HCT116 (cell line): ENCODE measurements around the gene NF1. TPM values are rescaled to one million over a fixed set of nuclear protein-coding genes. Genes with fewer than 3 reads are reported as not detected.

Experiments used
- ATAC-seq: fragments of 200-7000 bp; cut with Tn5 transposase; 2 replicates; pipeline ENCODE4 v1.9.1; 2020; ENCODE audit warnings: mild to moderate bottlenecking, moderate library complexity
- BruUV-seq: library from RNA; stranded (reverse); fragments of 400-500 nt; replicated peaks from 2 replicates; lab custom pipeline; 2021; lab: Mats Ljungman, UMichigan
- CTCF ChIA-PET: fragments of 300-600 bp; sonication (Branson Sonifier 250); formaldehyde crosslinking; loops from one replicate; lab custom pipeline; 2021; ENCODE audit warnings: antibody characterized with exemption; lab: Charles Lee
- POLR2A ChIA-PET: fragments of 300-600, 350-600 bp; sonication (Branson Sonifier 250); formaldehyde crosslinking; loops from one replicate; lab custom pipeline; 2021; ENCODE audit warnings: antibody characterized with exemption; lab: Charles Lee
- RAD21 ChIA-PET, 2 experiments: fragments of 300-600 bp; sonication (Branson Sonifier 250); formaldehyde crosslinking; loops; one replicate each; lab custom pipeline; 2023; ENCODE audit warnings: low total read pairs in 2 of 2; ENCODE audit not compliant: uncharacterized antibody in 2 of 2, unreplicated experiment in 2 of 2, low non-redundant PET in 1 of 2; lab: Charles Lee
- DNase-seq: peaks from one replicate; pipeline ENCODE4 v3.0.0-alpha.2; 2010; ENCODE audit warnings: low read depth, low spot score
- H2AFZ ChIP-seq: fragments of 200-600 bp; shearing (Covaris generic), sonication (generic); 2 replicates; pipeline ENCODE4 v1.6.1; 2017; ENCODE audit warnings: low read depth, mixed run types, mixed read lengths, antibody characterized with exemption, low read length; ENCODE audit not compliant: poor library complexity, severe bottlenecking
- H3K27ac ChIP-seq: 2 replicates; pipeline ENCODE4 v1.5.1; 2012; ENCODE audit warnings: low read depth, low read length
- H3K27me3 ChIP-seq: fragments of 200-600 bp; sonication (generic); 2 replicates; pipeline ENCODE4 v1.6.1; 2016; ENCODE audit warnings: mixed run types, low read length, mixed read lengths; ENCODE audit not compliant: insufficient read depth
- H3K36me3 ChIP-seq, 2 experiments: fragments of 200-500 bp in 1 of 2; fragments of 200-600 bp in 1 of 2; sonication (Bioruptor generic) in 1 of 2; sonication (generic) in 1 of 2; 2 replicates each; pipeline versions ENCODE4 v1.5.1 to v1.6.1; 2014 to 2016; ENCODE audit warnings: low read length in 2 of 2, inconsistent platforms in 1 of 2, mixed read lengths in 1 of 2, mixed run types in 1 of 2; ENCODE audit not compliant: insufficient read depth in 2 of 2, control insufficient read depth in 1 of 2
- H3K4me1 ChIP-seq, 2 experiments: fragments of 200-600 bp in 1 of 2; sonication (generic) in 1 of 2; 2 replicates each; pipeline versions ENCODE4 v1.5.1 to v1.6.1; 2012 to 2017; ENCODE audit warnings: low read length in 2 of 2, inconsistent platforms in 1 of 2, mild to moderate bottlenecking in 1 of 2, mixed read lengths in 1 of 2, mixed run types in 1 of 2, moderate library complexity in 1 of 2; ENCODE audit not compliant: insufficient read depth in 2 of 2, control insufficient read depth in 1 of 2
- H3K4me2 ChIP-seq: fragments of 200-600 bp; sonication (generic); 2 replicates; pipeline ENCODE4 v1.6.1; 2017; ENCODE audit warnings: mixed run types, low read length, mixed read lengths
- H3K4me3 ChIP-seq, 2 experiments: fragments of 200-600 bp in 1 of 2; sonication (generic) in 1 of 2; replicated peaks in 1 of 2; 2 replicates each; pipeline ENCODE4 v1.5.1; 2011 to 2016; ENCODE audit warnings: low read length in 2 of 2, control low read depth in 1 of 2, low read depth in 1 of 2, mild to moderate bottlenecking in 1 of 2, mixed read lengths in 1 of 2, mixed run types in 1 of 2
- H3K79me2 ChIP-seq: fragments of 200-600 bp; sonication (generic); 2 replicates; pipeline ENCODE4 v1.6.1; 2017; ENCODE audit warnings: mild to moderate bottlenecking, mixed run types, low read length, moderate library complexity, mixed read lengths; ENCODE audit not compliant: insufficient read depth
- H3K9ac ChIP-seq: fragments of 200-600 bp; sonication (generic); 2 replicates; pipeline ENCODE4 v1.6.1; 2016; ENCODE audit warnings: low read length, mixed read lengths
- H3K9me2 ChIP-seq: fragments of 200-600 bp; sonication (generic), shearing (Covaris generic); 2 replicates; pipeline ENCODE4 v1.6.1; 2017; ENCODE audit warnings: mixed run types, mild to moderate bottlenecking, moderate library complexity; ENCODE audit not compliant: insufficient read depth
- H3K9me3 ChIP-seq, 2 experiments: fragments of 200-500 bp in 1 of 2; fragments of 200-600 bp in 1 of 2; sonication (Bioruptor generic) in 1 of 2; sonication (generic) in 1 of 2; 2 replicates each; pipeline ENCODE4 v1.6.1; 2014 to 2017; ENCODE audit warnings: low read length in 2 of 2, mixed read lengths in 2 of 2, inconsistent platforms in 1 of 2, low read depth in 1 of 2, mild to moderate bottlenecking in 1 of 2, mixed run types in 1 of 2, moderate library complexity in 1 of 2; ENCODE audit not compliant: control insufficient read depth in 1 of 2, insufficient read depth in 1 of 2
- H4K20me1 ChIP-seq: fragments of 200-600 bp; sonication (generic), shearing (Covaris generic); 2 replicates; pipeline ENCODE4 v1.6.1; 2017; ENCODE audit warnings: mixed run types, mild to moderate bottlenecking, moderate library complexity; ENCODE audit not compliant: insufficient read depth
- CBX3 ChIP-seq: IDR thresholded peaks from 2 replicates; pipeline ENCODE4 v1.6.1; 2012; ENCODE audit warnings: low read depth
- CTCF ChIP-seq, 3 experiments: fragments of 200-600 bp in 1 of 3; sonication (generic) in 1 of 3; IDR thresholded peaks in 2 of 3; conservative IDR thresholded peaks in 1 of 3; 2 replicates each; pipeline ENCODE4 v1.5.1; 2012 to 2017; ENCODE audit warnings: low read depth in 2 of 3, low read length in 2 of 3, antibody characterized with exemption in 1 of 3, borderline replicate concordance in 1 of 3, control low read depth in 1 of 3, mild to moderate bottlenecking in 1 of 3, mixed read lengths in 1 of 3, mixed run types in 1 of 3, moderate library complexity in 1 of 3; ENCODE audit not compliant: insufficient read depth in 1 of 3
- EZH2 ChIP-seq: fragments of 200-600 bp; sonication (generic); IDR thresholded peaks from 2 replicates; pipeline ENCODE4 v1.6.1; 2017; ENCODE audit warnings: antibody characterized with exemption, mixed run types
- EZH2phosphoT487 ChIP-seq: fragments of 200-600 bp; IDR thresholded peaks from 2 replicates; pipeline ENCODE4 v1.6.1; 2018; ENCODE audit warnings: antibody characterized with exemption, borderline replicate concordance
- JUND ChIP-seq: IDR thresholded peaks from 2 replicates; pipeline ENCODE4 v1.6.1; 2012
- POLR2A ChIP-seq: IDR thresholded peaks from 2 replicates; pipeline ENCODE4 v1.7.0; 2011; ENCODE audit warnings: borderline replicate concordance; ENCODE audit not compliant: insufficient read depth, insufficient read length; ENCODE audit errors: extremely low read depth
- POLR2AphosphoS5 ChIP-seq: IDR thresholded peaks from 2 replicates; pipeline ENCODE4 v1.6.1; 2011; ENCODE audit warnings: mild to moderate bottlenecking, low read depth, low read length, moderate library complexity
- RAD21 ChIP-seq: IDR thresholded peaks from 2 replicates; pipeline ENCODE4 v1.6.1; 2012; ENCODE audit warnings: low read depth, mild to moderate bottlenecking
- REST ChIP-seq: IDR thresholded peaks from 2 replicates; pipeline ENCODE4 v1.6.1; 2012; ENCODE audit warnings: low read depth
- SIN3A ChIP-seq: IDR thresholded peaks from 2 replicates; pipeline ENCODE4 v1.6.1; 2012; ENCODE audit warnings: low read depth
- SP1 ChIP-seq: IDR thresholded peaks from 2 replicates; pipeline ENCODE4 v1.6.1; 2012; ENCODE audit warnings: low read depth
- TCF7L2 ChIP-seq: IDR thresholded peaks from 2 replicates; pipeline ENCODE4 v1.7.0; 2011; ENCODE audit warnings: borderline replicate concordance, inconsistent platforms; ENCODE audit not compliant: insufficient read depth, insufficient read length; ENCODE audit errors: extremely low read depth
- YY1 ChIP-seq: IDR thresholded peaks from 2 replicates; pipeline ENCODE4 v1.6.1; 2011; ENCODE audit warnings: low read length, low read depth, moderate library complexity, mild to moderate bottlenecking; ENCODE audit not compliant: insufficient replicate concordance; ENCODE audit errors: extremely low read depth
- ZBTB33 ChIP-seq: IDR thresholded peaks from 2 replicates; pipeline ENCODE4 v1.6.1; 2011; ENCODE audit warnings: mild to moderate bottlenecking, low read length, moderate library complexity; ENCODE audit not compliant: insufficient replicate concordance; ENCODE audit errors: extremely low read depth
- ZFX ChIP-seq: fragments of 450-650 bp; IDR thresholded peaks from 2 replicates; pipeline ENCODE4 v1.6.1; 2017
- ZNF274 ChIP-seq: fragments of 200-500 bp; sonication (Bioruptor generic); IDR thresholded peaks from 2 replicates; pipeline ENCODE4 v1.6.1; 2014; ENCODE audit warnings: mild to moderate bottlenecking, low read depth, low read length, inconsistent platforms
- intact Hi-C: fragments of 100-400 bp; cut with micrococcal nuclease; formaldehyde crosslinking; loops from 2 replicates; pipeline ENCODE4 v1.10.0; 2022
- total RNA-seq: library from RNA; stranded (reverse); gene quantifications from one replicate; pipeline ENCODE4 v1.2.1, GENCODE V29; 2021; ENCODE audit not compliant: unreplicated experiment

NF1 gene
- total RNA-seq, 1 experiment from 2014 or later: 20.8 TPM

GRCh38 chr17:31092475-31093064, 2.2 kb upstream of the NF1 start:
- H4K20me1 ChIP-seq: no peaks in the 10 kb centered on the region
- ChIA-PET CTCF (no interaction called here), RAD21 (no interaction called here), POLR2A (no interaction called here)
- intact Hi-C loops: no loop called here
- no peak overlapping the region for H3K4me2 ChIP-seq
- TF ChIP-seq REST: no peak
- TF ChIP-seq ZFX: no peak
- TF ChIP-seq SIN3A: no peak
- TF ChIP-seq POLR2AphosphoS5: no peak
- no peak for TF ChIP-seq JUND
- TF ChIP-seq ZBTB33: no peak
- TF ChIP-seq POLR2A: no peak
- TF ChIP-seq CBX3: no peak
- no peak for TF ChIP-seq RAD21
- TF ChIP-seq SP1: no peak
- TF ChIP-seq EZH2: no peak
- no peak for TF ChIP-seq ZNF274
- TF ChIP-seq TCF7L2: no peak
- TF ChIP-seq EZH2phosphoT487: no peak
- TF ChIP-seq YY1: no peak
- TF ChIP-seq CTCF (IDR thresholded peaks at IDR 0.05 in 2 of 3, conservative IDR thresholded peaks at IDR 0.05 in 1 of 3; ENCODE audit: borderline replicate concordance in 1 of 3, insufficient read depth in 1 of 3, low read depth in 2 of 3, low read length in 2 of 3): no peak
- DNase-seq (no peak), ATAC-seq (no peak)
- no peaks in the 10 kb centered on the region for H3K36me3 ChIP-seq
- no peaks in the 10 kb centered on the region for H3K9me3 ChIP-seq
- no peak overlapping the region for H3K27ac ChIP-seq
- no peak overlapping the region for H2AFZ ChIP-seq
- peaks cover 3 to 15% of the 10 kb centered on the region in 2 experiments; a peak in 3 of 4 replicates for H3K4me1 ChIP-seq
- no peak overlapping the region for H3K4me3 ChIP-seq
- no peaks in the 10 kb centered on the region for H3K9me2 ChIP-seq
- H3K27me3 ChIP-seq: no peaks in the 10 kb centered on the region
- H3K9ac ChIP-seq: no peak overlapping the region
- H3K79me2 ChIP-seq: peaks cover 25% of the 10 kb centered on the region
- BruUV-seq: no TSS peak
